Neural progenitor cell (in vitro differentiated cells): ENCODE measurements around the gene ZNF674.

Experiments
- CTCF ChIP-seq: fragments of 200-600 bp; sonication (generic); IDR thresholded peaks from 2 replicates; pipeline ENCODE4 v1.5.1; 2017; ENCODE audit warnings: antibody characterized with exemption, mild to moderate bottlenecking
- EZH2phosphoT487 ChIP-seq: fragments of 200-600 bp; sonication (generic); IDR thresholded peaks from 2 replicates; pipeline ENCODE4 v1.6.1; 2017; ENCODE audit warnings: antibody characterized with exemption

- TF ChIP-seq CTCF (no peak), EZH2phosphoT487 (no peak)
Measured at GRCh38 chrX:46551494-46552128, 6.4 kb upstream of the ZNF674 start.
